Measurements from ENCODE around the gene EXOC3.

EXOC3 gene

DNA sequence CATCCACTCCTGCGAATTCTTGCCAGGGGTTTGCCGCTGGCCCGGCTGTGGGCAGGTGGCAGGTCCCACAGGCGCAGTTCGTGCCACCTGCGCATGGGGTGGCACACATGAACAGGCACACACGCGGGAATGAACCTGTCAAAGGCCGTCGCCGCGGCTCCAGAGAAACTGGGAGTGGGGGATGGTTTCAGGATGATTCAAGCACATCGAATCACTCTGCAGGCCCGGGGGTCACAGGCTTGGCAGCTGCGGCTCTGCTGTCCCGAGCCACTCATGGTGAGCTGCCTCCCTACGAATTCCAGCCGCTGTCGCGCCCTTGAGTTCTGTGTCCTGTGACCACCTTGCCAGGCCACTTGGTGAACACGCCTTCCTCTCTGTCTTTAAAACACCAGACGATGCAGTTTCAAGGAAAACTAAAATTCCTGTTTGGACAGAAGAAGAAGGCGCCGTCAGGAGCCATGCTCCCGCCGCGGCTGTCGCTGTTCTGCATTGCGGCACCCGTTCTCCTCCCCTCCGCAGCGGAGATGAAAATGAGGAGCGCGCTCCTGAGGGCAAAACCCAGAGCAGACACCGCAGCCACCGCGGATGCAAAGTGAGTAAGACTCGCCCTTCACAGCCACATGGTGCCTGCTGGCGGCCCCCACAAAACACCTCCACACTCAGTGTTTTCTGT, 15.4 kb upstream of the EXOC3 start:
- no peak for DNase-seq

DNA sequence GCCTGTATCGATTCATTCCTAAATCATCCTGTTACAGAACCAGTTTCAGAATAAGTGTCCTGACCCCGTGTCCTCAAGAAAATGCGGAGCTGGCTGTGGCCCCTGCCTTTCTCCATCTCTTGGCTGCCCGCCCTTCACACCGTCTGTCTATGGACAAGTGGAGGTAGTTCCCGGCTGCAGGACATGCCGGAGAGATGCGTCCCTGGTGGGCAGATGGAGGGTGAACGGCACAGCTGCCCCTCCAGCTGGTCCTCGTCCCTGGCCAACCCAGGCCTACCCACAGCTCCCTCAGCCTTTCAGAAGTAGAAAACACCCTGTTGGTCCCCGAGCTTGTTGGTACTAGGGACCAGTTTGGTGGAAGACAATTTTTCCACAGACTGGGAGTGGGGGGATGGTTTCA, 14.8 kb upstream of the EXOC3 start:
- DNase-seq: no peak

DNA sequence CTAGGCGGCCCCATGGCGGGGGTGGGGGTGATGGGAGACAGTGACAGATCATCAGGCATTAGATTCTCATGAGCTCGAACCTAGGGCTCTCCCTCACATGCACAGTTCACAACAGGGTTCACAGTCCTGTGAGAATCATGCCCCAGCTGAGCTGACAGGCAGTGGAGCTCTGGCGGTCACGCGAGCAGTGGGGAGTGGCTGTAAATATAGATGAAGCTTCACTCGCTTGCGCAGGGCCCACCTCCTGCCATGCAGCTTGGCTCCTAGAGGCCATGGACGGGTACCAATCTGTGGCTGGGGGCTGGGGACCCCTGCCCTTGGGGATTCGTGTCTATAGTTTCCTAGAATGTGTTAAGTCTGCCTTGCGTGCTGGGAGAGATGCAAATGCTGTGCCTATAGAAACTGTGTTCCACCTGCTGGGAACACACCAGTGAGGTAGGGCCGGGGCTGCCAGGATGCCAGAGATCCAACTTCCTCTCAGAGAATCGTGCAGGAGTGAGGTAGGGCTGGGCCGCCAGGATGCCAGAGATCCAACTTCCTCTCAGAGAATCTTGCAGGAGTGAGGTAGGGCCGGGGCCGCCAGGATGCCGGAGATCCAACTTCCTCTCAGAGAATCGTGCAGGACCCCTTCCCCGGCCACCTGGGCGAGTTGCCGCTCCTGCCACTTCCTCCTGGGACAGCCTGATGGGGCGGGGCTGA, 14.1 kb upstream of the EXOC3 start:
- no peak for DNase-seq

DNA sequence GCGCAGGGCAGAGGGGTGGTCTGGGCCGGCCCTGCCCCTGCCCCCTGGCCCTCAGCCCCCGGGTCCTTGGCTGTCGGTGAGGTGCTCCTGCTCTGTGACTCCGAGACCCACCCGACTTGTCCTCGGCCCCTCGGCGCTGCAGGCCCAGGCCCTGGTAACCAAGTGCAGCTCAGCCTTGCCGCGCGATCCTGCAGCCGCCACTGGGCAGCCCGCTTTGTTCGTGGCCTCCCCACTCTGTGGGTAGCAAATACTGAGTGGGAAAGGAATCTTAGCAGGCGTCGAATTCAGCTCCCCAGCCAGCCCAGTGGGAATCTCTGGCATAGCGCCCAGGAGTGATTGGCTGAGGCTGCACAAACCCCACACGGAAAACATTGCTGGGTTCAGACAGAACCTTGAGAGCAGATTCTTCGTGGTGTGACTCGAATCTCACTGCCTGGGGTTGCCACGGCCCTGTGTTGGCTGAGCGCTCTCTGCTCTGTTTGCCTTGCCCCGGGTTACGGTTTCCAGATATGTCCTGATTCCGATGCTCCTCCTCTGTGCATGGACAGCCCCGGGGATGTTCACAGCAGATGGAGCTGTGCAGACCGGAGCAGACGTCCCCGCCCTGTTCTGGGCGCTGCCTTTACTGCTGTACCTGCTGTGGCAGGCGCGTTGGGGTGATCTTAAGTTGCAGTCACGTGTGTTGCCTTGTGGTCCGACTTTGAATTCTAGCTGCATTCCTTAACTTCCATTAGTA, 13.4 kb upstream of the EXOC3 start:
- peak; percentile 51 for DNase-seq

DNA sequence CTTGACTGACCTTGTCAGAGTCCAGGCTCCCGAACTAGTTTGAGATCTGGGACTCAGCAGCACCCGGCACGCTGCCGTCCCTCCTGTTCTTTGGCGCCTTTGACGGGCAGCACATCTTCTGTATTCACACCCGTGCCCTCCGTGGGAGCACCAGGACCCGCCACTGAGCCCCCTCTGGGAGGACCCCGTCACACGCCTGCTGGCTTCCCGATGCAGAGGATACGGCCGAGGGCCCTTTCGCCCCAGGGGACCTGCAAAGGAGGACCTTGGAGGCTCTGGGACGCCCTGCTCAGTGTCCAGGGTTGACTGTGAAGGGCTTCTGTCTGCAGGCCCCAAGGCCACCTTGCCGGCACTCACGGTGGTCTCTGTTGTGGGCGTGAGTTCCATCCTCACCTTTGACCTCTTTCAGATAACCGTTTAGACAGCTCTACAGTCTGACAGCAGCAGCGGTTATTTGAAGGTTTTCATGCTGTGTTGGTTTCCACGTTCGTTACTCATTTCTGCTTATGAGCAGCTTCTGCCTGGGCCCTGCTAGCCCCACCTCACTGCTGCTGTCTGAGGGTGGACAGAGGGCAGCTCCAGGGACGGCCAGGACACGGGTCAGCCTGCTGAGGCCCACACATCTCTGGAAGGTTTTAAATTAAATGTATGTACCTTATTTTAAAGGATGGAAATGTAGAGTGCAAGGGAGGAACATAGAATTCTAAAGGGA, 12.6 kb upstream of the EXOC3 start:
- peak; percentile 40 for DNase-seq

DNA sequence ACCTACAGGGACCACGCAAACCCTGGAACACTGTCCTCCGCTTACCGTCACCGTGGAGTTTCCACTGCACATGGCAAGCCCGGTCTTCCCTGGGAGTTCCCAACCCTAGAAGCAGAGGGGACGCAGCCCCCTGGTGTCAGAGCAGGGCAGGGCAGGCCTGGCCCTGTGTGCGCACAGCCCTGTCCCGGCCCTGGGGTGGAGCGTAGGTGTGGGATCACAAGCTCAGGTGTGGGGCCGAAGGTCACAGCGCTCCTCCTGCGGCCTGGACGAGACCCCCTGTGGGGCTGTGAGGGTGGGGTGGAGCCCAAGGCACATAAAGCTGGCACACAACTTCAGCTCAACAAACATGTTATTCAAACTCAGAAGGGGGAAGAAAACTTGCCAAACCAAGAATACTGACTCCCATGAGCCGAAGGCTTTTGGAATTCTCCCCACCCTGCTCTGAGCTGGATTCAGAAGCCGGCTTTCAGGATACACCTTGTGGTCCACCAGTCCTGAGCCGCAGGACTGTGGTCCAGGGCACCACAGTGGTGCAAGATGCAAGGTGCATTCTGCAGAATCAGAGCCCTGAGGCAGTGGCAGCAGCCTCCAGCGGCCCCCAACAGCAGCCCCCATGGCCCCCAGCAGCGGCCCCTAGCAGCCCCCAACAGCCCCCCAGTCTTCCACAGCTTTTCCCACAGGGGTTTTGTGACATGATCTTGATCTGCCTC, 11.8 kb upstream of the EXOC3 start:
- peak; percentile 82 for DNase-seq

DNA sequence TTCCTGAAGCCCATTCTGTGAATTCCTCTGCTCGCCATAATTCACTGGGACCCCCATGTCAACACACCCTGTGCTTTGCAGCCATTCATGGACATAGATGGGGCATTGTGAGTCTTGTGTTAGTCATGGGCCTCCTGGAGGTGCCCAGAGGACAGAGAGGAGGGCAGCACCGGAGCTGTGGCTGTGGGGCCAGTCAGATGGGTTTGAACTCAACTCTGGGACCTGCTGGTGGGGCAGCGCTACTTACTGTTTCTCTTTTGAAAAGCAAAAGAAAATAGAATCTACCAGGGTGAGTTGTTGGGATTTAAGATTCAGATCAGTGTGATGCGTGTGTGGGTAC, 11.3 kb upstream of the EXOC3 start:
- no peak for DNase-seq

DNA sequence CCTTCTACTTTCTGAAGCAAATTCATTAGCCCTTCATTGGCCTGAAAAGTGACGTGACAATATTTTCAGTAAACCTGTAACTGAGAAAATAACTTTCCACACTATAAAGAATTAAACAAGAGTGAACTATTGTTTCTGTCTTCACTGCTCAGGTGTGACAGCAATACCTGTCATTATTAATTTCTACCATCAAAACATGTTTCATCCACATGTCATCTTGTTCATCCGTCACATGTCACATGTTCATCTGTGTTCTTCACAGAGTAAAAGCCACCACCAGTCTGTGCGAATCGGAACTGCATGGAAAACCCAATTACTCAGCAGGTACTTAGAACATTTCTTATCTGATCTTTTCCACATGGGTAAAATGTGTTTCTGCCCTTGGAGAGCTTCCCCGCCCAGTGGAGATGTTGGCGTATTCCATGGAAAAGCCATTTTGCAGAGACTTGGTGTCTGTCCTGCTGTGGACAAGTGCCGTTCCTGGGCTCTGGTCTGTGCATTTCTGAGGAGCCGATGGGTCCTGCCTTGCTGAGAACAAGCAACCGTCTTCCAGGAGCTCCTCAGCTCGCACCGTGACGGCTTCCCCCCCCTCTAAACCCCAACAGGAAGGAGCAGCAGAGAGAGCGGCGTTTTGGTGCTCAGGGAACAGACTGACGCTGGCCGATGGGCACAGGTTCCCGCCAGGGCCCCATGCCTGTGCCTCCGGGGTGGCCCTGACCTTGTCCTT, 10.6 kb upstream of the EXOC3 start:
- no peak for DNase-seq

DNA sequence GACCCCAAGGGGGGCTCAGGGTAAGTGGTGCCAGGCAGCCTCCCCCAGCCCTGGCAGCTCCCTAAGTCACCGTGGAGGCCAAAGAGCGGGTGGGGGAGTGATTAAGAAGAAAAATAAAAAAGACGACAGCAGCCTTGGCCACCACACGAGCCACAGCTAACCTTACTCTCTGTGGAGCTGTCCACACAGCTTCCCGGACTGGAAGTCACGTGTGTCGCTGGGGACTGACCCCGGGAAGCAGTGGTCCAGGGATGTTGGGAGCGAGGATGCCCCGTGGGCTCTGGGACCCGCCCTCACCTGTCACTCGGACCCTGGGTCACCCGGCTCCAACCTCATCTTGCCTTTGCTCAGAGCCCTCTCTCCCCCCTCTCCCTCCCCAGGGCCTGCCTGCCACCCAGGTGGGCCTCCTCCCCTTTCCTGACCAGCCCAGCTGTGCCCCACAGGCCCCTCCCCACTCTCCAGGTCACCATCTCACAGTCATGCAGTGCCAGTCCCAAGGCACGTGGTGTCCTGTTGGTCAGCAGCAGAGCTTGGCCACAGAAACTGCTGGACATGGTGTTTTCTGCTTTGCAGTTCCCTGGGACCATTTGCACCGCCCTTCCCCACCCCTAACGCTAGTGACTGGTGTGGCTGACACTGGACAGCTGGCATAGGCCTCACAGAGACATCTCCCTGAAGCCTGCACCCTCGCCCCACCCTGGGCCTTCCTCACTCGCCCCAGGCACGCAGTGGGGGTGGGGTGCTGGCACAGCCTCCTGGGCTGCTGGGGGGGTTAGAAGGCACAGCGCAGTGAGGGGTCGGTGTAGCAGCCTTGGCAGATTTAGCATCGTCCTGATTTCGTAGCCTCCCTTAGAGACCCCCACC, 9.8 kb upstream of the EXOC3 start:
- DNase-seq: no peak

DNA sequence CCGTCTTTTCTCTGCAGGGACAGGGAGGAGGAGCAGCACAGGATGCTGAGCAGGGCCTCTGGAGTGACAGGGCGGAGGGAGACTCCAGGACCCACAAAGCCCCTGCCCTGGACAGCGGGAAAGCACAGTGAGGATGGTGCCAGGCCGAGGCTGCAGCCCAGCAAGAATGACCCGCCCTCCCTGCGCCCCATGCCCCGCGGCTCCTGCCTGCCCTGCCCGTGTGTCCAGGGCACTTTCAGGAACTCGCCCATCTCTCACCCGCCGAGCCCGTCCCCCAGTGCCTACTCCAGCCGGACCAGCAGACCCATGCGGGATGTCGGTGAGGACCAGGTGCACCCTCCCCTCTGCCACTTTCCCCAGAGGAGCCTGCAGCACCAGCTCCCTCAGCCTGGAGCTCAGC, 9.1 kb upstream of the EXOC3 start:
- DNase-seq: no peak

DNA sequence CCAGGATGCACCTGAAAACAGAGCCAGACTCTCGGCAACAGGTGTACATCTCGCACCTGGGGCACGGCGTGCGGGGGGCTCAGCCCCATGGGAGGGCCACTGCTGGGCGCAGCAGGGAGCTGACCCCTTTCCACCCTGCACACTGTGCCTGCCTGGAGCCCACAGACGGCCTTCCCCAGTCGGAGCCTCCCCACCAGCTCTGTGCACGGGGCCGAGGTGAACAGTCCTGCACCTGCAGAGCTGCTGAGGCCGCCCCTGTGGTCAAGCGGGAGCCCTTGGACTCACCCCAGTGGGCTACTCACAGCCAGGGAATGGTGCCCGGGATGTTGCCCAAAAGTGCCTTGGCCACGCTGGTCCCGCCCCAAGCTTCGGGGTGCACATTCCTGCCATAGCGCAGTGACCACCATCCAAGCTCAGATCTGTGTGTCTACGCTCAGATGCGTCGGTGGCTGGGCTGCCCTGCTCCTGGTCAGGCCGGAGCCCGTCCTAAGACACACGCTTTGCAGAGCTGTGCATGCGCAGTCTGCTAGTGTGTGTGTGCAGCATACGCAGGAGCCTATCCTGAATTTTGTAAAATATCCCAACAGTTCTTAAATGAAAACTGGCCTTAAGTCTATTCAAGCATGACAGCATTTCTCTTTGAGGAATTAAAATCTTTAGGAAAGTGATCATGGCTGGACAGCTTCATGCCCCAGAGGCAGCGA, 8.4 kb upstream of the EXOC3 start:
- DNase-seq: no peak

DNA sequence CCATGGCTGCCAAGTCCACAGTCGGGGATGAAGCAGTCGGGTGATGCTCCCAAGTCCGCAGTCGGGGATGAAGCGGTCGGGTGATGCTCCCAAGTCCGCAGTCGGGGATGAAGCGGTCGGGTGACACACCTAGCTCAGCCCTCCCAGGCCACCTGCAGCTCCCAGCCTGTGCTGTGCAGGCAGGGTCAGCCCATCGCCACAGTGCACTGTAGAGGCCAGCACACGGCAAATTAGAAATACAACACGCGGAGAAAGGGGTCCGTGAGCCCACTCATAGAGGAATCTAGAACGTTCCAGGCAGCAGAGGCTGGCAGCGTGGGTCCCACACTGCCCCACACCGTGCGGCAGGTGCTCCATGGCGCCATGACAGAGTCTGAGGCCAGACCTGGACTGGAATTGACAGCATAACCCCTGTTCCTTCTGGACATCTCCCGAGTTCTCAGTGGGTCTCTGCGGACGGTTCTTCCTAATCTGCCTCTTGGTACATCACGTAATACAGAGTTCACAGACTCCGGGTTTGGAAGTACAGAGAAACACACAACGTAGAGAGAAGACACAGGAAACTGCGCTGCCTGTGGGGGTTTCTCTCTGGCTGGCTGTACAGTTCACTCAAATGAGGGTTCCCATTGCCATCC, 7.7 kb upstream of the EXOC3 start:
- DNase-seq: no peak

DNA sequence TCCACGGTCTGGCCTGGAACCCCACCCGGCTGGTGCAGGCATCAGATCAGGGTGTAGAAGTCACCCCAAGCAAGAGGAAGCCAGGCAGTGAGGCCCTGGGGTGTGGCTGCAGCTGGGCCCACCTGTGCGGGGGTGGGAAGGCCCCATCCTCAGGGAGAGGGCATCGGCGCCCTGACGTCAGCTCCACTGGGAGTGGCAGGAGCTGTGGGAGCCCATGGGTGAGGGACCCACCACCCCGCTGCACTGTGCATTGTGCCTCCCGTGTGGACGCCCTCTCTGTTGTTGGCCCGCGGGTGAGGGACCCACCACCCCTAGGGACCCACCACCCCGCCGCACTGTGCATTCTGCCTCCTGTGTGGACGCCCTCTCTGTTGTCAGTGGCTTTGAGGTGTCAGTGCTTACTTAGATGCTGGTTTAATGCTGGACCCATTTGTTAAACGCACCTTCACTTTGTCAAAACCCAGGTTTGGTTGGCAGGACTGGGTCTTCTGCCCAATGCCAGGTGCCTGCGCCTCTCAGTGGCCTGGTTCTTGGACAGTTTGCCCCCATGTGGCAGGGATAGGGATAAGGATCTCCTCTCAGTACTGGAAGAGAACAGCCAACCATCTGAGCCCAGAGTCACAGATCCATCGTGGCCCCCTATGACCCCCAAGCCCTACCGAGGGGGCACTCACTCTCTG, 6.9 kb upstream of the EXOC3 start:
- DNase-seq: no peak

DNA sequence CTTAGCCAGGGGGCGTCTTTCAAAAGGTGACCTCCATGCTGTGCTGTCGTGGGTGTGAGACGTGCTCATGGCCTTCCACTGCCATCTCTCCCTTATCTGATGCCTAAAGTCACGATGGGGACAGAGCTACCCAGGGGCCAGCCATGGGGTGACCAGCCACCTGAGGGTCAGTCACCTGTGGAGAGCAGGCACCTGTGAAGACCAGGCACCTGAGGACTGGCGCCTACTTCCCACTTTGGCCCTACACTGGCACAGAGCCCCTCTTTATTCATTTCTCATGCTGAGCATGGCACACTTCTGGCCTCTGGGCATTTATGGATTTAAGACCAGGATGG, 6.4 kb upstream of the EXOC3 start:
- no peak for DNase-seq

DNA sequence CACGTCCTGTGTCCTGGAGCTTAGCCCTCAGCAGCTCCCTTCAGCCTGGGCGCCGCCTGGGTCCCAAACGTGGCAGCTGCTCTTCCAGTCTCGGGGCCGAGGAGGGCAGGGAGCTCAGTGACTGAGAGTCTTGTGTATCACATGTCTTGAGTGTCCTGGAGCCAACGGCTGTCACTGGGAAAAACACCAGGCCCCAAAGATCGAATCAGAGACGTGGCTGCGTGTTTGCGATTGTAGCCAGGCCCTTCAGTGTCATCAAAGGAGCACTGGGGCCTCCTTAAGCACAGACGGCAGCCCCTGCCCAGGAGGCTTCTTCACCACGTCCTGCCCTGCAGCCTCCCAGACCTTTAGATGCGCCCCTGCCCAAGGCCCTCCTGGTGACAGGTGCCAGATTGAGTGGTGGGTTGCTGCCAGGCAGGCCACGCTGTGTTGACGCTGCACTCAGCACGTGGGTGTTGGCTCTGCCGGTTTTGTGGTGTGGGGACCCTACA, 5.7 kb upstream of the EXOC3 start:
- no peak for DNase-seq

DNA sequence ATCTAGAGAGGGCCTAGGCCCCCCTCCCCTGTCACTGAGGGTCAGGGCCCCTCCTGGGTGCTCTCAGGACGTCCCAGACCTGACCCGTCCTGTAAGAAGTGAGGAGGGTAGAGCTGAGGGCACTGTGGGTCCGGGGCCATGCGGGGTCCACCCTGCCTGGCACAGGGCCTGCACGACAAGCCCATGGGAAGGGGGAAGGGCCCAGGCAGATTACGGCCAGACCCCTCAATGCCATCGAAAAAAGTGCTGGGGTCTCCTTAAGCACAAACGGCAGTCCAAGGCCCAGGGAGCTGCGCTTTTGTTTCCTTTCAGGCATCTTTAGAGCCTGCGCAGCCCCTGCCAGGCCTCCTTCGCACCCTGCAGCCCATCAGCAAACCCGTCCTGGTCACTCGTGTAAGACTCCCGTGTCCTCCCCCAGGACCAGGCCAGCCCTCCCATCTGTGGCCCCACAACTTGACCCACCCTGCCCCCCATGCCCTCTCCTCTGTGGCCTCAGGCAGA, 4.4 kb upstream of the EXOC3 start:
- DNase-seq: no peak

DNA sequence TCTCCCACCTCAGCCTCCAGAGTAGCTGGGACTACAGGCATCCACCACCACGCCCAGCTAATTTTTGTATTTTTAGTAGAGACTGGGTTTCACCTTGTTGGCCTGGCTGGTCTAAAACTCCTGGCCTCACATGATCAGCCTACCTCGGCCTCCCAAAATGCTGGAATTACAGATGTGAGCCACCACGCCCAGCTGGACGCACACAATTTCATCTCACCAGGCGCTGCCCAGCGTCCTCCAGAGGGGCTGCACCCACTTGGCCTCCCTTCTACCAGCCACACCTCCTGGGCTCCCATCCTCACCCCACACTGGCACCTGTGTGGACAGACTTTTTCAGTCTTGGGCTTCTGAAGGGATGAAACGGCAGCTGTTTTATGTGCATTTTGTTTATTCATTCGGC, 3.8 kb upstream of the EXOC3 start:
- DNase-seq: no peak

DNA sequence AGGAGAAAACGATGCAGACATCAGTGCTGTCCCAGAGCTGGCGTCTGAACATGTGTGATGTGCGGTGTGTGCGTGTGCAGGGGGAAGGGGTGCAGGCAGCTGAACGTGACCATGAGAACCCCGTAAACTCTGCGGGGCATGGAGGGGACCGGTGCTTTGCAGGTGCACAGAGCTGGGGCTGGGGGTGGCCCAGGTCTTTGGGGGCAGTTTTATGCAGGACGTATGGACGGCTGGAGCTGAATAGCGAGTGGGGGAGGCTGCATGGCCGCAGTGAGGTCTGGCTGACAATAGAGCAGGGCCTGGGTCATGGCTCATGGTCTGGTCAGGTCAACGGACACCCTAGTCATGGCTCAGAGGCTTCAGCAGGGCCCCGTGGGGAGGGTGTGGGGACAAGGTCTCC, 3.3 kb upstream of the EXOC3 start:
- no peak for DNase-seq
